ENCODE results near the gene ABCC8. TPM values are rescaled to one million over a fixed set of nuclear protein-coding genes. Genes with fewer than 3 reads are reported as not detected.

Gene ABCC8
- polyA plus RNA-seq, 1 of the 3 experiments (the other 2 are of a cell fraction): 1.1 TPM

DNA sequence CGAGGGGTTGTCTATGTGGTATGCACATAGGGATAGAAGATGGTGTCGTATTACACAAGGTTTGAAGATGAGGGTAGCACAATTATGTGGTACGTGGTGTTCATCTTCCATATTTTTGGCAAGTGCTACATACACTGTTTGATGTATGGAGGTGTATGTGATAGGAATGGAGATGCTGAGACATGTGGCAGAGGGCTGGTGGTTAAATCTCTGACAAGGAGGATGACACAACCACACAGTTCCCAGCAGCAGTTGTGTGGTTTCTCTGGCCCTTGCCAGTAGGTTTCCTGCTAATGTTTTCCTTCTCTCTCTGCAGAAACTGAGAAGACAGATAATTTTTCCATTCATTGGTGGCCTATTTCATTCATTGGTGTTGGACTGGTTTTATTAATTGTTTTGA lies 108.1 kb downstream of the ABCC8 start:
- no peak overlapping the region for H2AFZ ChIP-seq (ENCODE audit: low read depth)
- H3K27ac ChIP-seq (ENCODE audit: low read depth in 2 of 2, low read length in 1 of 2): no peak overlapping the region
- H3K4me1 ChIP-seq (ENCODE audit: control insufficient read depth in 1 of 2, insufficient read depth in 2 of 2, low read depth in 1 of 2, low read length in 1 of 2): no peaks in the 10 kb centered on the region
- H3K9ac ChIP-seq: no peak overlapping the region
- peaks cover 11% of the 10 kb centered on the region for H3K9me3 ChIP-seq
- TF ChIP-seq, protein P1, sequence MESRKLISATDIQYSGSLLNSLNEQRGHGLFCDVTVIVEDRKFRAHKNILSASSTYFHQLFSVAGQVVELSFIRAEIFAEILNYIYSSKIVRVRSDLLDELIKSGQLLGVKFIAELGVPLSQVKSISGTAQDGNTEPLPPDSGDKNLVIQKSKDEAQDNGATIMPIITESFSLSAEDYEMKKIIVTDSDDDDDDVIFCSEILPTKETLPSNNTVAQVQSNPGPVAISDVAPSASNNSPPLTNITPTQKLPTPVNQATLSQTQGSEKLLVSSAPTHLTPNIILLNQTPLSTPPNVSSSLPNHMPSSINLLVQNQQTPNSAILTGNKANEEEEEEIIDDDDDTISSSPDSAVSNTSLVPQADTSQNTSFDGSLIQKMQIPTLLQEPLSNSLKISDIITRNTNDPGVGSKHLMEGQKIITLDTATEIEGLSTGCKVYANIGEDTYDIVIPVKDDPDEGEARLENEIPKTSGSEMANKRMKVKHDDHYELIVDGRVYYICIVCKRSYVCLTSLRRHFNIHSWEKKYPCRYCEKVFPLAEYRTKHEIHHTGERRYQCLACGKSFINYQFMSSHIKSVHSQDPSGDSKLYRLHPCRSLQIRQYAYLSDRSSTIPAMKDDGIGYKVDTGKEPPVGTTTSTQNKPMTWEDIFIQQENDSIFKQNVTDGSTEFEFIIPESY (IDR thresholded peaks at IDR 0.05; ENCODE audit: borderline replicate concordance, low read depth): no peak
- TF ChIP-seq ELF1 (IDR thresholded peaks at IDR 0.05) (no peak), FOSL2 (IDR thresholded peaks at IDR 0.05; ENCODE audit: borderline replicate concordance, low read depth) (no peak), SMC3 (IDR thresholded peaks at IDR 0.05; ENCODE audit: low read depth, low read length) (no peak), JUND (IDR thresholded peaks at IDR 0.05) (no peak), RFX5 (IDR thresholded peaks at IDR 0.05; ENCODE audit: low read length) (no peak), TAF1 (IDR thresholded peaks at IDR 0.05; ENCODE audit: borderline replicate concordance, low read depth, low read length) (no peak), TEAD4 (IDR thresholded peaks at IDR 0.05; ENCODE audit: borderline replicate concordance, insufficient read depth) (no peak), SIN3A (IDR thresholded peaks at IDR 0.05; ENCODE audit: borderline replicate concordance, low read depth, low read length) (no peak)
- TF ChIP-seq, protein P2, sequence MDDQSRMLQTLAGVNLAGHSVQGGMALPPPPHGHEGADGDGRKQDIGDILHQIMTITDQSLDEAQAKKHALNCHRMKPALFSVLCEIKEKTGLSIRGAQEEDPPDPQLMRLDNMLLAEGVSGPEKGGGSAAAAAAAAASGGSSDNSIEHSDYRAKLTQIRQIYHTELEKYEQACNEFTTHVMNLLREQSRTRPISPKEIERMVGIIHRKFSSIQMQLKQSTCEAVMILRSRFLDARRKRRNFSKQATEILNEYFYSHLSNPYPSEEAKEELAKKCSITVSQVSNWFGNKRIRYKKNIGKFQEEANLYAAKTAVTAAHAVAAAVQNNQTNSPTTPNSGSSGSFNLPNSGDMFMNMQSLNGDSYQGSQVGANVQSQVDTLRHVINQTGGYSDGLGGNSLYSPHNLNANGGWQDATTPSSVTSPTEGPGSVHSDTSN (IDR thresholded peaks at IDR 0.05): no peak
- CTCF ChIA-PET: interaction anchor here (2.0 to 5.1 kb wide), 2 partner anchors 15 kb away, joined by 7 to 32 read pairs; no protein-coding TSS in a partner anchor
- WGBS (ENCODE audit: low lambda C conversion rate): 73% methylated on average over 3 of the region's 3 CpGs
- H3K4me2 ChIP-seq: no peak overlapping the region
- DNase-seq: no peak
- H3K4me3 ChIP-seq (ENCODE audit: low read depth in 2 of 2, low read length in 1 of 2): no peak overlapping the region; a peak in 1 of 4 replicates
- H3K9me2 ChIP-seq: no peaks in the 10 kb centered on the region
- POLR2A ChIA-PET: no interaction called here
- H3K36me3 ChIP-seq (replicated peaks in 1 of 2; ENCODE audit: control insufficient read depth in 1 of 2, insufficient read depth in 2 of 2, low read length in 1 of 2): peaks cover 20 to 30% of the 10 kb centered on the region in 2 experiments
- H4K20me1 ChIP-seq (ENCODE audit: insufficient read depth): no peaks in the 10 kb centered on the region
- no peaks in the 10 kb centered on the region for H3F3A ChIP-seq (replicated peaks; ENCODE audit: insufficient read depth)
- no peaks in the 10 kb centered on the region for H3K79me2 ChIP-seq (ENCODE audit: insufficient read depth)
- H3K27me3 ChIP-seq (ENCODE audit: insufficient read depth): no peaks in the 10 kb centered on the region

DNA sequence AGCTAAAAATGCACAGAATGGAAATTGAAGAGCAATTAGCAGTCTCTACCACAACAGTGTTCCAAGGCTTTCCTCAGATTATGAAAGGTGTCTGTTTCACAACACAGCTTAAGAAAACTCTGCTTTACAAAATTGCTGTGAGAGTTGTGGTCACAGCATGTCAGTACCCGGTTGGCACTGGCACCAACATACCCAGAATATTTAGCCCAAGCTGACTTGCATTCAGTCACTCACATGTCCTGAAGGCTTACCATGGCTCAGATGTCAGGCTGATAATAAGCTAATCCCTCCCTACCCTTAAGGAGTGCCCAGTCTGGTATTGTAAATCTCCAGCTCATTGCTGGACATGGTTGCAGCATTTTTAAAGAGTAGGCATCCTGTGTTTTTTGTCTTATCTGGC lies 110.2 kb downstream of the ABCC8 start:
- no peak for DNase-seq
- no peak overlapping the region for H3K4me2 ChIP-seq
- POLR2A ChIA-PET: no interaction called here
- TF ChIP-seq NFIC (IDR thresholded peaks at IDR 0.05; ENCODE audit: borderline replicate concordance) (no peak), RCOR1 (IDR thresholded peaks at IDR 0.05; ENCODE audit: low read length) (no peak), SIN3A (IDR thresholded peaks at IDR 0.05; ENCODE audit: borderline replicate concordance, low read depth, low read length) (no peak), TCF12 (IDR thresholded peaks at IDR 0.05) (no peak), SMC3 (IDR thresholded peaks at IDR 0.05; ENCODE audit: low read depth, low read length) (no peak), NRF1 (IDR thresholded peaks at IDR 0.05; ENCODE audit: low read depth, low read length) (no peak), EP300 (IDR thresholded peaks at IDR 0.05; ENCODE audit: borderline replicate concordance in 1 of 2, low read depth in 1 of 2, low read length in 1 of 2) (no peak), POLR2AphosphoS5 (IDR thresholded peaks at IDR 0.05; ENCODE audit: low read depth, low read length) (no peak), RAD21 (IDR thresholded peaks at IDR 0.05; ENCODE audit: low read length) (no peak), FOXM1 (IDR thresholded peaks at IDR 0.05; ENCODE audit: low read depth) (no peak), TEAD4 (IDR thresholded peaks at IDR 0.05; ENCODE audit: borderline replicate concordance, insufficient read depth) (no peak)
- TF ChIP-seq, protein P3, sequence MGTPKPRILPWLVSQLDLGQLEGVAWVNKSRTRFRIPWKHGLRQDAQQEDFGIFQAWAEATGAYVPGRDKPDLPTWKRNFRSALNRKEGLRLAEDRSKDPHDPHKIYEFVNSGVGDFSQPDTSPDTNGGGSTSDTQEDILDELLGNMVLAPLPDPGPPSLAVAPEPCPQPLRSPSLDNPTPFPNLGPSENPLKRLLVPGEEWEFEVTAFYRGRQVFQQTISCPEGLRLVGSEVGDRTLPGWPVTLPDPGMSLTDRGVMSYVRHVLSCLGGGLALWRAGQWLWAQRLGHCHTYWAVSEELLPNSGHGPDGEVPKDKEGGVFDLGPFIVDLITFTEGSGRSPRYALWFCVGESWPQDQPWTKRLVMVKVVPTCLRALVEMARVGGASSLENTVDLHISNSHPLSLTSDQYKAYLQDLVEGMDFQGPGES (IDR thresholded peaks at IDR 0.05; ENCODE audit: low read depth, low read length): no peak
- TF ChIP-seq, protein P4, sequence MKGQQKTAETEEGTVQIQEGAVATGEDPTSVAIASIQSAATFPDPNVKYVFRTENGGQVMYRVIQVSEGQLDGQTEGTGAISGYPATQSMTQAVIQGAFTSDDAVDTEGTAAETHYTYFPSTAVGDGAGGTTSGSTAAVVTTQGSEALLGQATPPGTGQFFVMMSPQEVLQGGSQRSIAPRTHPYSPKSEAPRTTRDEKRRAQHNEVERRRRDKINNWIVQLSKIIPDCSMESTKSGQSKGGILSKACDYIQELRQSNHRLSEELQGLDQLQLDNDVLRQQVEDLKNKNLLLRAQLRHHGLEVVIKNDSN (IDR thresholded peaks at IDR 0.05; ENCODE audit: borderline replicate concordance, low read depth): no peak
- TF ChIP-seq, protein P5, sequence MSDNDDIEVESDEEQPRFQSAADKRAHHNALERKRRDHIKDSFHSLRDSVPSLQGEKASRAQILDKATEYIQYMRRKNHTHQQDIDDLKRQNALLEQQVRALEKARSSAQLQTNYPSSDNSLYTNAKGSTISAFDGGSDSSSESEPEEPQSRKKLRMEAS (IDR thresholded peaks at IDR 0.05; ENCODE audit: low read depth): no peak
- TF ChIP-seq, protein P6, sequence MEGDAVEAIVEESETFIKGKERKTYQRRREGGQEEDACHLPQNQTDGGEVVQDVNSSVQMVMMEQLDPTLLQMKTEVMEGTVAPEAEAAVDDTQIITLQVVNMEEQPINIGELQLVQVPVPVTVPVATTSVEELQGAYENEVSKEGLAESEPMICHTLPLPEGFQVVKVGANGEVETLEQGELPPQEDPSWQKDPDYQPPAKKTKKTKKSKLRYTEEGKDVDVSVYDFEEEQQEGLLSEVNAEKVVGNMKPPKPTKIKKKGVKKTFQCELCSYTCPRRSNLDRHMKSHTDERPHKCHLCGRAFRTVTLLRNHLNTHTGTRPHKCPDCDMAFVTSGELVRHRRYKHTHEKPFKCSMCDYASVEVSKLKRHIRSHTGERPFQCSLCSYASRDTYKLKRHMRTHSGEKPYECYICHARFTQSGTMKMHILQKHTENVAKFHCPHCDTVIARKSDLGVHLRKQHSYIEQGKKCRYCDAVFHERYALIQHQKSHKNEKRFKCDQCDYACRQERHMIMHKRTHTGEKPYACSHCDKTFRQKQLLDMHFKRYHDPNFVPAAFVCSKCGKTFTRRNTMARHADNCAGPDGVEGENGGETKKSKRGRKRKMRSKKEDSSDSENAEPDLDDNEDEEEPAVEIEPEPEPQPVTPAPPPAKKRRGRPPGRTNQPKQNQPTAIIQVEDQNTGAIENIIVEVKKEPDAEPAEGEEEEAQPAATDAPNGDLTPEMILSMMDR (IDR thresholded peaks at IDR 0.05): no peak

More for the DNA sequence above, 110.2 kb downstream of the ABCC8 start:
- Histone ChIP-seq H3K79me2 (ENCODE audit: insufficient read depth) (no peaks in the 10 kb centered on the region), H3K9ac (no peak overlapping the region), H3K27me3 (ENCODE audit: insufficient read depth) (no peaks in the 10 kb centered on the region), H4K20me1 (ENCODE audit: insufficient read depth) (no peaks in the 10 kb centered on the region), H3F3A (replicated peaks; ENCODE audit: insufficient read depth) (no peaks in the 10 kb centered on the region), H3K4me3 (ENCODE audit: low read depth in 2 of 2, low read length in 1 of 2) (no peak overlapping the region), H3K9me2 (no peaks in the 10 kb centered on the region), H3K36me3 (replicated peaks in 1 of 2; ENCODE audit: control insufficient read depth in 1 of 2, insufficient read depth in 2 of 2, low read length in 1 of 2) (peaks cover 20 to 23% of the 10 kb centered on the region in 2 experiments), H2AFZ (ENCODE audit: low read depth) (no peak overlapping the region), H3K4me1 (ENCODE audit: control insufficient read depth in 1 of 2, insufficient read depth in 2 of 2, low read depth in 1 of 2, low read length in 1 of 2) (no peaks in the 10 kb centered on the region), H3K9me3 (peaks cover 10% of the 10 kb centered on the region; the same call in 1 of the 2 replicates), H3K27ac (ENCODE audit: low read depth in 2 of 2, low read length in 1 of 2) (no peak overlapping the region)
- 67% methylated on average over 1 of the region's 1 CpG for WGBS (ENCODE audit: low lambda C conversion rate)
- CTCF ChIA-PET: interaction anchor here (0.8 to 5.1 kb wide), 6 partner anchors 10 to 161 kb away, joined by 3 to 32 read pairs (median 5); partner anchors contain the start of gene KCNJ11

Data from SK-N-SH (cell line).